C1 segment of cervical spinal cord (tissue), 14 donors: ENCODE data around the gene BEND7.
"Not testable (repeated sequence)": the region's sequence is repeated elsewhere in the genome, so short reads cannot be mapped to it uniquely, and the experiment has no call there.

Experiments used
- DNase-seq, 14 donors: peaks; one replicate each; lab custom pipeline; 2025; lab: John Stamatoyannopoulos, UW

Gene BEND7, protein sequence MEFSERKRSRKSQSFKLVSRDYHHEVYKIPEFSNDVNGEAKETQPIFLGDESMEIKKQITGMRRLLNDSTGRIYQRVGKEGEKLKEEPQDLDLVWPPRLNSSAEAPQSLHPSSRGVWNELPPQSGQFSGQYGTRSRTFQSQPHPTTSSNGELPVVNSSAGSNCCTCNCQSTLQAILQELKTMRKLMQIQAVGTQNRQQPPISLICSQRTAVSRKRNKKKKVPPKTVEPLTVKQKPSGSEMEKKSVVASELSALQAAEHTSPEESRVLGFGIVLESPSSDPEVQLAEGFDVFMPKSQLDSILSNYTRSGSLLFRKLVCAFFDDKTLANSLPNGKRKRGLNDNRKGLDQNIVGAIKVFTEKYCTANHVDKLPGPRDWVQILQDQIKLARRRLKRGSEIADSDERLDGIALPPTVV

DNA sequence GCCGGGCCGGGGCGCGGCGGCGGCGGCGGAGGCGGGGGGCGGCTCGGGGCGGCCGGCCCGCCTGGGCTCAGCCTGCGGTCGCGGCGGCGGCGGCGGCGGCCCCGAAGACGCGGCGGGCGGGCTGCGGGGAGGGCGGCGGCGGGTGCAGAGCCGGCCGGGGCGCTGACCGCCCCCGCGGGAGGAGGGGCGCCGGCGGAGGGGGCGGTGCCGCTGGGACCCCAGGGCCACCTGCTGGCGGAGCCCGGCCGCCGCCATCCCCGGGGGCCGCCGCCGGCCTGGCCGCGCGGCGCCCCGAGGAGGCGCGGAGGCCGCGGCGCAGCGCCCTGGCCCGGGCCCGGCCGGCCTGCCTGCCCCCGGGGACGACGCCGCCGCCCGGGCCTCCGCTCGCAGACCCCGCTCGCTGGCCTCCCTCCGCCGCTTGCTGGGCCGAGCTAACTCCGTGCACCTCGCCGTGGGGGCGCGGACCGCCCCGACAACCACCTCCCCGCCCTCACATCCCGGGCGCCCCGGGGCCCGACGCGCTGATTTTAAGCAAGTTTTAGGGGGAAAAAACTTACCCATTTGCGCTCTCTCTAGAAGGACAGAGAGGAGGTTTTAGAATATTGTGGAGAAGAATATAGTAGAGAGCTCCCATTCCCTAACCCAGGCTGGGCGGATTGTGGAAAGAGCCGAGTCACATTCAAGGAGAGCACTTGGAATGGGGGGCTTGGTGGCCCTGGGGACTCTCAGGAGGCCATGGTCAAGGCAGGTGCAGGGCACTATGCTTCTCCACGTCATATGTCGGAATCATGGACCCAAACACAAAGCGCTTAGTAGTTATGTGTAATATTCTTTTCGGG, at the start of gene BEND7:
BEND7 (minus strand) TSS at position 140 of the 839 bp plus-strand sequence. CDS start 481 bp downstream, outside the sequence.
- DNase-seq, result peak in 2 of 14 donors; percentile 12 to 17

DNA sequence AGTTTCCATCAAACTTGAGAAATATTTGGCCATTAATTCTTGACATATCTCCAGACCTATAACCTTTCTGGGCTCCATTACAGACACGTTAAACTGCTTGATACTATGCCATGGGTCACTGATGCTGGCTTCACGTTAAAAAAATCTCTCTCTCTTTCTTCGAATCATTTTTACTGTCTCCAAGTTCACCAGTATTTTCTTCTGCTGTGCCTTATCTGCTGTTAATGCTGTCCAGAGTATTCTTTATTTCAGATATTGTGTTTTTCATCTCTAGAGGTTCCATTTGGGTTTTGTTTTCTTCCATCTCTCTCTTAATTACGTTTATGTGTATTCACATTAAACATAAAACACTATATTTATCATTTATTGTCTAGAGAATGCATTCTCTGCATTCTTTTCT, 45.1 kb upstream of the BEND7 start:
- DNase-seq, result no peak

DNA sequence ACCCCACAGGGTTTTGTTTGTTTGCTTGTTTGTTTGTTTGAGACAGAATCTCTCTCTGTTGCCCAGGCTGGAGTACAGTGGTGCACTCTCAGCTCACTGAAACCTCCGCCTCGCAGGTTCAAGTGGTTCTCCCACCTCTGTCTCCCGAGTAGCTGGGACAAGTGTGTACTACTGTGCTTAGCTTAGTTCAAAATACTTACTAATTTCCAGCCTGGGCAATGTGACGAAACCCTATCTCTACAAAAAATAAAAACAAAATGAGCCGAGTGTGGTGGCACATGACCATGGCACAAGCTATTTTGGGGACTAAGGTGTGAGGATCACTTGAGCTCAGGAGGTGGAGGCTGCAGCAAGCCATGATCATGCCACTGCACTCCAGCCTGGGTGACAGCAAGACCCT, 42.7 kb upstream of the BEND7 start:
- DNase-seq, result no peak

DNA sequence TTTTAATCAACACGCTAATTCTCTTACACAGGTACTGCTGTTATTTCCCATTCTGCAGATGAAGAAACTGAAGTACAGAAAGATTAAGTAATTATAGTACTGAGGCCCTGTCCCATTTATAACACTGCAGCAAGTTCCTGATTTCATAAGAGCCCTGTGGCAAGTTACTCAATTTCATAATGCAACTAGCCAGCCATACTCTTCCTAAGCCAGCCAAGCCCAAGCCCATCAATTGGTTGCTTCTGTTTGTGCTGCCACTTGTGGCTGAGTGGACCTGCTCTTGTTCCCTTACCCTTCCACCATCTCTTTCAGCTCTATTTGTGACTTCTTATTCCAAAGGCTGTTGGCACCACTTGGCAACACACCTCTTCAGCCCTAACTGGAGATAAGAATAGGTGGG, 38.2 kb upstream of the BEND7 start:
- no peak for DNase-seq

DNA sequence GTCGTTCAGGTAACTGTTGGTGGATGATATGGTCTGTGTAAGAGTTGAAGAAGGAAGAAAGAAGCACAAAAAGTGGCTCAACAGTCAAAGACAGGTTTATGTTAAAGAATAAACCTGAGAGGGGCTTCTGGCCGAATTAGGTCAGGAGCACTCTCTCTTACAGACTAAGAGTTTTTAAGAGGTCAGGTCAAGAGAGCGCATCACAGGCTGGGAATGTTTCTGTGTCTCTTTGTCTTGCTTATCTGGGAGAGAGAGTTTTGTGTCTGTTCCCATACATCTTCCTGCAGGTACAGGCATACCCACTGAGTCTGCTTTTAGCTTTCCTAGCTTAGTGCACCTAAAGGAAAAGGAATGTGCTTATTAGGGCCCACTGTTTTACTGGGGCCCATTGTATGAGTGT, 35.8 kb upstream of the BEND7 start:
- DNase-seq, result no peak

DNA sequence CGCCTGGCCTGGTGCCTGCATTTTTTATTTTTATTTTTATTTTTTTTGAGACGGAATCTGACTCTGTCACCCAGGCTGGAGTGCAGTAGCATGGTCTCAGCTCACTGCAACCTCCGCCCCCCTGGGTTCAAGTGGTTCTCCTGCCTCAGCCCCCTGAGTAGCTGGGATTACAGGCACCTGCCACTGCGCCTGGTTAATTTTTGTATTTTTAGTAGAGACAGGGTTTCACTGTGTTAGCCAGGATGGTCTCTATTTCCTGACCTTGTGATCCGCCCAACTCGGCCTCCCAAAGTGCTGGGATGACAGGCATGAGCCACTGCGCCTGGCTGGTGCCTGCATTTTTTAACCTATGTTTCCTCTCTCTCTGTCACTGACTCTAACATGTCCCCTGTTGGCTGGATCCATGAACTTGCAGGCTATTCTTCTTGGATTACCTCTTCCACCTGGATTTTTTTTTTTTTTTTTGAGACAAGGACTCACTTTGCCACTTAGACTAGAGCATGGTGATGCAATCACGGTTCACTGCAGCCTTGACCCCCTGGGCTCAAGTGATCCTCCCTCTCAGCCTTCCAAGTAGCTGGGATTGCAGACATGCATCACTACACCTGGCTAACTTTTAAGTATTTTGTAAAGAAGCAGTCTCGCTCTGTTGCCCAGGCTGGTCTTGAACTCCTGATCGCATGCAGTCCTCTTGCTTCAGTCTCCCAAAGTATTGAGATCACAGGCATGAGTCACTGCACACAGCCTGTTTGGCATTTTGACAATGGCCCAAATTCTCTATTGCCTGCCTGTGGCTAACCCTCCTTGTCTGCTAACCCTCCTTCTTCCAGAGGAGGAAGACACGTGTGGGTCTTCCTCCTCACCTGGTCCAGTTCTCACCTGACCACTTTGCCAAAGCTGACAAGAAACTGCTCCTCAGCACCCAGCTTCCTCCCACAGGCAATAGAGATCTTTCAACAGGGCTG, 34.9 kb upstream of the BEND7 start:
- no peak for DNase-seq

DNA sequence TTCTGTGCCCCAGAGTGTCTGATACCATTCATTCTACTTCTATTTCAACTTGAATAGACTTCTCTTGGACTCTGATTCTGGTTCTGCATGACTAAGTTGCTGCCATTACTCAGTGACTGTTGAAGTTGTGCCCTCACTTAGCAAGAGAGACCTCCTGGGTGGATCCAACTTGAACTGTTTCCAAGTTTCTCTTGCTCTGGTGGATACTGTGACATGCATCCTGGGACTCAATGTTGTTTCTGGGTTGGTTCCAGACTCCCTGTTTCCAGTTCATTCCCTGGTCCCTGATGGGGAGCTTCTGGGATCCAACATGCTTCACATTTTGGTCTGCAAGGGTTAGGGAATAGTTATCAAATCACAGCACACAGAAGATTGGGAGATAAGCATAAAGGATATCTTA, 31.8 kb upstream of the BEND7 start:
- no peak for DNase-seq

DNA sequence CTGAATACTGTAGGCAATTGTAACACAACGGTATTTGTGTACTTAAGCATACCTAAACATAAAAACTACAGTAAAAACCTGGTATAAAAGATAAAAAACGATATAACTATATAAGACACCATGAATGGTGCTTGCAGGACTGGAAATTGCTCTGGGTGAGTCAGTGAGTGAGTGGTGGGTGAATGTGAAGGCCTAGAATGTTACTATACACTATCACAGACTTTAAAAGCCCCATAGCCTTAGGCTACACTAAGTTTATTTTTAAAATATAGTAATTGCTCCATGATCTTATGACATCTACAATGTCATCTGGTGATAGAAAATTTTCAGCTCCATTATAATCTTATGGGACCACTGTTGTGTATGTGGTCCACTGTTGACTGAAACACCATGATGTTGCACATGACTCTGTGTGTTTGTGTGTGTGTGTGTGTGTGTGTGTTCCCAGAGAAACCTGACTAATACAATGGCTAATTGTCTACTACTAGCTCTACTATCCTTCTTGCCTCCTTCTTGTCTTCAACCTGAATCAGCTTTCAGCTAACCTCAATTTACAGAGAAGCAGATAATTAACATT, 30.4 kb upstream of the BEND7 start:
- no peak for DNase-seq

DNA sequence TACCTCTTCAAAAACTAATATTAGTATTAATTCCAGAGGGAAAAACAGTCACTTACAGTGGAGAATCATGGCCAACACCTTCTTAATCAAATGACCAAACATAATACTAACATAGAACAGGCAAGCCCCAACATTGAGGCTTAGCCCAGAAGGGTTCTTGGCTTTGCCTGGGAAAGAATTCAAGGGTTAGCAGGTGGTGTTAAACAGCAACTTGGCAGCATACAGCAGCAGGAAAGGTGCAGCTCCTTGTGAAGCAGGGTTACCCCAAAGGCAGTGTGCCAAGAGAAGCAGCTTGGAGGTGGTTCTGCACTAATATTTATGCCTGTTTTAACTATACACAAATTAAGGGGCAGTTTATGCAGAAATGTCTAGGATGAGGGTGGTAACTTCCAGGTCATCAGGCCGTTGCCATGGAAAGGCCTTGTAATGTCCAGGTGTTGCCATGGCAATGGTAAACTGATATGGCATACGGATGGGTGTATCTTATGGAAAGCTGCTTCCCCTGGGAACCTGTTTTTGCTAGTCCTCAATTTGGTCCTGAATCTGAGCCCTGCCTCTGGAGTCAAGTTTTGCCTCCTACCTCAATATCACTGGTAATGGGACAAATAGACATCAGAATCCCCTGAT, 27.2 kb upstream of the BEND7 start:
- peak in 1 of 14 donors; percentile 87 for DNase-seq

DNA sequence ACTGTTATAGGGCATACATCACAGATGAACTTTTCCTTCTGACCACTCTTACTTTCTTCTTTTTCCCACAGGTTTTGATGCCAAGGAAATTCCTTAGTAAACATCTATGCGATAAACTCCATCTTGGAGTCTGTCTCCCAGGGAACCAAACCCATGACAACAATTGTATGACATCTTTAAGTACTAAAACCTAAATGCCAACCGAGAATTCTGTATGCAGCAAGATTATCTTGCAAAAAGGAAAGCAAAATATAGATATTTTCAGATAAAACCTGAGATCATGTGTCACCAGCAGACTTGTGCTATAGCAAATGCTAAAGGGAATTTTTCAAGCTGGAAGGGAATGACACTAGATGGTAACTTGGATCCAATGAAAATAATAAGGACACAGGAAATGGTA, 22.0 kb upstream of the BEND7 start:
- no peak for DNase-seq

DNA sequence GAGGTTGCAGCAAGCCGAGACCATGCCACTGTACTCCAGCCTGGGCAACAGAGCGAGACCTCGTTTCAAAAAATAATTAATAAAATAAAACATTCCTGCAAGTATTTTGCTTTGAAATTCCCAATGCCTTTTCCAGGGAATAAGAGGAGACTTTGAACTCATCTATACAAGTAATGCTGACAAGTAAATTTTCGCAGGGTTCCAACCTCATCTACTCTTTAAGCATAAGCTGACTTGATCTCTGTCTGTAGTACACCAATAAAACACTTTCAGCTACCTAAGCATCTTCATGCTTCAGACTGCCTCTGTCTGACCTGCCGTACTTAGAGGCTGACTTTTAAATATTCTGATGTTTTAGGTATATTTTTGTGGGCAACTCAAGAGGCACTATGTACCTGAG, 13.7 kb upstream of the BEND7 start:
- DNase-seq, result no peak

DNA sequence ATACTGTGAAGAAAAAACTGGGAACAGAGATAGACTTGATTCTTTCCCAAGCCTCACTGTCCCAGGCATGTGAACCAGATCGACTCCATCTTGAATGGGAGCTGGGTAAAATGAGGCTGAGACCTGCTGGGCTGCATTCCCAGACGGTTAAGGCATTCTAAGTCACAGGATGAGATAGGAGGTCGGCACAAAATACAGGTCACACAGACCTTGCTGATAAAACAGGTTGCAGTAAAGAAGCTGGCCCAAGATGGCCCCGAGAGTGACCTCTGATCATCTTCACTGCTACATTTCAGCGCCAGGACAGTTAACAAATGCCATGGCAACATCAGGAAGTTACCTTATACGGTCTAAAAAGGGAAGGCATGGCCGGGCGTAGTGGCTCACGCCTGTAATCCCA, 9.2 kb upstream of the BEND7 start:
- not testable (repeated sequence) for DNase-seq

DNA sequence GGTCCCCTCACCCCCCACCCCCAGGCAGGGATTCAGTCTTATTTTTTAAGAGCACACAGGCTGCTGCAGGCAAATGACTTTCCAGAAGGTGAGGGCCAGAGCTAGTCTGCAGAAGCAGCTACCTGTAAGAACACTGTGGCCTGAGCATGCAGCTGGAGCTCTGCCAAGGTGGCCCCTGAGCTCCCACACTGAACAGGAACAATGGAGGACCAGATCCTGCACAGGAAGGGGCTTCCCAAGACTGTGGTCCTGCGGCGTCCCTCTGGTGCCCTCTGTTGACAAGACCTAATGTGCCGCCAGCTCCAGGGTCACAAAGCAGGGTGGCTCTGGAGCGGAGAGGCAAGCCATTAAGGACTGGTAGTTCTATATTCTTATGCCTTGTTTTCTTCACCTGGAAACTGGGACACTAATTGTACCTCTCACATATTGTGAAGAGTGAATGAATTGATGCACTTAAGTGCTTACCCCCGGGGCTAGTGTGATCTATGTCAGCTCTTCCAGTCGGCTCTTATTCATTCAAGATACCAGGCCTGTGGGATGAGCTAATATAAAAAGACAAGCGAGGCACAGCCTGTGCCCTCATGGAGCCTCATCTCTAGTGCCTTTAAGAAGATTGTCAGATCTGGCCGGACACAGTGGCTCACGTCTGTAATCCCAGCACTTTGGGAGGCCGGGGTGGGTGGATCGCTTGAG, 8.0 kb upstream of the BEND7 start:
- DNase-seq, result peak in 1 of 14 donors; percentile 4

DNA sequence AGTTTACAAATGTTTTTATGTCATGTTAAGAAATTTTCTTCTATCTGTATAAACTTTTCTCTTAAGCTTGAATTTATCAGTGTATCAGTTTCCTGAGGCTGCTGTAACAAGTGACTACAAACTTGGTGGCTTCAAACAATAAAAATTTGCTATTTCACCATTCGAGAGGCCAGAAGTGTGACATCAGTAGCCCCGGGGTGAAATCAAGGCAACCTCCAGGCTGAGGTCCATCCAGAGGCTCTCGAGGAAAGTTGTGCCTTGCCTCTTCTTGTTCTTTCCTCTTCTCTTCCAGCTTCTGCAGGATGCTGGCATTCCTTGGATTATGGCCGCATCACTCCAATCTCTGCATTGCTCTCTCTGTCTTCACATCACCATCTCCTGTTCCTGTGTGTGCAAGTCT, 6.5 kb upstream of the BEND7 start:
- DNase-seq, result no peak

DNA sequence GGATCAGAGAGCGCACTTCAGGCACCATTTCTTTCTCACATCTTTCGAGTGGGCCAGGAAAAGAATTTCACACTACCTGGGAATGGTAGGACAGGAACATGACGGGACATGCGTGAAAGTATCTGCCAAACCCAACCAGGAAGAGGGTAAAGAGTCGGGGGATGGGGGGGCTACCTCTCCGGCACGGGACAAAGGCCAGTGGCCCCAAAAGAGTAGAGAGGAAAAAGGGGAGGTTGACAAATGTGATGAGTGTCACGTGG, 830 bp upstream of the BEND7 start:
- no peak for DNase-seq

DNA sequence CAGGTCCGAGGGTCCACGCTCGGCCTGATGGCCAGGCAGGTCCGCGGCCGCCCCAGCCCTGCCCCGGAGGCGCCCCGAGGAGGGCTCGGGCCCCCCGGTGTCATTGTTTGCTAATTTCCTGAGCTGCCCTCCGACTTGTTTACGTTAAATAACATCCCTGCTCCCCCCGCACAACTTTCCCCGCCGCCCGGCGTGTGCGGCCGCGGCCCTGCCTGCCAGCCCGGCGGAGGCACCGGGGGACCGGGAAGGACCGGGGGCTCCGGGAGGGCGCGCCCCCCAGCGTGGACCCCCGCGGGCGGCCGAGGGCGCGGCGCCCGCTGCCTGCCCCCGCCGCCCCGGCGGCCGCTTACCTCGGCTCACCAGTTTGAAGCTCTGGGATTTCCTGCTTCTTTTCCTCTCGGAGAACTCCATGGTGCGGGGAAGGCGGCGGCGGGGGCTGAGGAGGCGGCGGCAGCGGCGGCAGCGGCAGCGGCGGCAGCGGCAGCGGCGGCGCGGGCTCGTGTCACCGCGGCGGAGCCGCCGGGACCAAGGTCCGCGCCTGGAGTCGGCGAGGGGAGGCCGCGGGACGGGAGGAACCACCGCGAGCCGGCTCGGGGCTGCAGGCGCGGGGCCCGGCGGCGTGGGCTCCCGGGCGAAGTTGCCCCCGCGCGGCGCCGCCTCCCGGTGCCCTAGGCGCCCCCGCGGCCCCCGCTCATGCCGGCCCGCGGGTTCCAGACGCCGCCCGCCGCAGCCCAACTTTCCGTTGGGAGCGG, 515 bp downstream of the BEND7 start:
- peak in 2 of 14 donors; percentile 12 to 38 for DNase-seq

DNA sequence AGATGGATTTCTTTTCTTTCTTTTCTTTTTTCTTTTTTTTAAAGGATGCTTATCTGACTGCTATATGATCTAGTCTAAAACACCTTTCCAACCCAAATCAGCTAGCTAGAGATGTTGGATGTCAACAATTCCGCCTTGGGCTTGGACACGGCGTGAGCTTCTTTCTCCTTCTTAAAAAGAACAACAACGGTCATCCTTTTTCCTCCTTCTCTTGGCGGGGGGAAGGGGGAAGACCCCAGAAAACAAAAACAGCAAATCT, 1.0 kb downstream of the BEND7 start:
- DNase-seq, result no peak

DNA sequence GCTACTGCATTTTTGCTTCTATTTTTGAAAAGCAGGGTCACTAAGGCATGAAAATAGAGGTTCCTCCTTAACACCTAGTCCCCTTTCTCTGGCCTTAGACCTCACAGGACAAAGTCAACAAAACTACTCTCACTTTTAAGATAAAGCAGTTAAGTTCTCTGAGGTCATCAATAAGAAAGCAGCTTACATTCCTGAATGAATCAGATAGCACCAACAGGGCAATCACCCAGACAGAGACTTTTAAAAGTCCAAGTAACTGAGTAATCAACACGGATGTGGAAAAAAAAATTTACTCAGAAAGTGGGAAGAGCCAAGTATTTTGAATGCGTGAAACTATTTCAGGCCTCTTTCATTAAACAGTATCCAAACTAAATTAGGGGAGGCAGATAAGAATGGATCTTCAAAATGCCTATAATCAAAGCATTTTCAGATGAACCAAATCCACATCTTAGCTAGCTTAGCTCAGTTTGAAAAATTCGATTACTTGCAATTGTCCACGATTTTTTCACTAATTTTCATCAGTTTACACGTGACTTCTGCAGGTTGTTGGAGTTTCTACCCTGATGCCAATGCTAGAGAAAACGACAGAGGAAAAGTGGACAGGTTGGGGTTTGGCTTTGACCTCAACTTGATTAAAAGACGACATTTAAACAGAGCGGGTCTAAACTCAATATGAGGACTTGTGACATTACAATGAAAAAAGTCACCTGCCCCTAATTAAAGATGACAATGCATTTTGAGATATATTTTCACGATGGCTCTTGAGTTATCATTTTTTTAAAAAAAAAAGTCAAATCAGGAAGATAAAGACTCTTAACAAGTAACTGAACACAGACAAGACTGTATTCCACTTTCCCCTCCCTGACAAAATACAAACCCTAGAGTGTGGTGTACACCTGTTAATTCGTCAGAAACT, 1.6 kb downstream of the BEND7 start:
- peak in 1 of 14 donors; percentile 38 for DNase-seq

DNA sequence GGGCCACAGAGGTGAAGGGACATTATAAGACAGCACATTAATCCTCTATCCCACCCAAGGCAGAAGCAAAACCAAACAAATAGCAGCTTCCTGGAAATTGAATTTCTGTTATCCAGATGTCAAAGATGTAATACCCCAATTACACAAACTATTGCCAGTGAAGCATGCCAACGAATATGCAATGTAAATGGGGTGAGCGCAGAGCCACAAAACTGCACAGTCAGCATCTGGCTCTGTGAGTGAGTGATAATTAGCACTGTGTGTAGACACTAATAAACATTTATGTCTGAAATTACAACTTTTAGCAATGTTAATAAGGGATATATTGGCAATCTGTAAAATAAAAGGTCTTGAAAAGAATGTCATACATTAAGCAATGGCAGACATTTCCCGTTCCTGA, 3.2 kb downstream of the BEND7 start:
- DNase-seq, result no peak
